ENCODE data around the gene TMEM200C.

DNA sequence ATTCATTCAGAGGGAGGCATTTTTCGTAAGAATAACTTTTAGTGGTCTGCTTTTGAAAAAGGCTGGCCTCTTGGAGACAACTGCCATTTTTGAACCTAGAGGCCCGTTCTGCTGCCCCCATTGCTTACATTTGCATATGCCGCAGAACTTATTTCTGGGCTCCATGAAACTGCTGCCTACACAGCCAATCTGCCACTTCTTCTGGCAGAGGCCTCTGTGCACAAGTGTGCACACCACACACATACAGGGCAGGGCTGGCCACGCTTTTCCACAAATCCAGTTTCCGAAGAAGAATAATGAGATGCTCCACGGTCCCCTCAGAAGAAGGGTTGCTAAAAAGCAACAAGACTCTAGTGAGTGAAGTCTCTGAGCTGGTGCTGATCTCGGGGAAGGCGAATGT is 56.2 kb downstream of the TMEM200C start:
- TF ChIP-seq POLR2A (IDR thresholded peaks at IDR 0.05; ENCODE audit: low read length) (no peak), GATA1 (IDR thresholded peaks at IDR 0.05; ENCODE audit: low read depth, low read length) (no peak)
